Gastrocnemius medialis (tissue), 4 donors: ENCODE data around the gene PRDM16. TPM values are rescaled to one million over a fixed set of nuclear protein-coding genes. Genes with fewer than 3 reads are reported as not detected.

Experiments
- ATAC-seq, 2 donors: fragments of 150-250 bp; one replicate each; pipeline ENCODE4 v1.9.1; 2016
- DNase-seq, 2 donors: peaks; one replicate each; pipeline ENCODE4 v3.0.0-alpha.2; 2019
- H3K27ac ChIP-seq, 4 donors: fragments of 200-600 bp; sonication (generic); 1 replicate in 1 of 4; 2 replicates in 3 of 4; pipeline ENCODE4 v1.5.1; 2016 to 2018; ENCODE audit warnings: mild to moderate bottlenecking in 2 of 4, moderate library complexity in 1 of 4
- H3K27me3 ChIP-seq, 3 donors: fragments of 200-600 bp; sonication (generic) in 2 of 3; 1 replicate in 1 of 3; 2 replicates in 2 of 3; pipeline versions ENCODE4 v1.5.1 to v1.6.0; 2016 to 2019; ENCODE audit warnings: mild to moderate bottlenecking in 1 of 3, moderate library complexity in 1 of 3
- H3K36me3 ChIP-seq, 2 donors: fragments of 200-600 bp; sonication (generic) in 1 of 2; one replicate each; pipeline ENCODE4 v1.5.1; 2017 to 2018
- H3K4me1 ChIP-seq, 2 donors: fragments of 200-600 bp; sonication (generic) in 1 of 2; one replicate each; pipeline ENCODE4 v1.5.1; 2016 to 2017; ENCODE audit warnings: mild to moderate bottlenecking in 2 of 2
- H3K4me3 ChIP-seq, 4 donors: fragments of 200-600 bp; sonication (generic) in 3 of 4; 1 replicate in 1 of 4; 2 replicates in 3 of 4; pipeline ENCODE4 v1.5.1; 2016 to 2019; ENCODE audit warnings: mild to moderate bottlenecking in 2 of 4
- H3K9me3 ChIP-seq, 3 donors: fragments of 200-600 bp; sonication (generic) in 2 of 3; 1 replicate in 1 of 3; 2 replicates in 2 of 3; pipeline ENCODE4 v1.5.1; 2016 to 2019
- CTCF ChIP-seq, 5 experiments: fragments of 450-650 bp in 3 of 5; fragments of 200-600 bp in 2 of 5; sonication (generic) in 2 of 5; IDR thresholded peaks in 4 of 5; conservative IDR thresholded peaks in 1 of 5; 1 replicate in 4 of 5; 2 replicates in 1 of 5; pipeline ENCODE4 v1.5.1; 2016 to 2019; ENCODE audit warnings: antibody characterized with exemption in 5 of 5, mild to moderate bottlenecking in 3 of 5, moderate library complexity in 3 of 5
- POLR2A ChIP-seq, 2 donors: fragments of 450-650 bp; IDR thresholded peaks; one replicate each; pipeline ENCODE4 v1.6.1; 2017; ENCODE audit warnings: antibody characterized with exemption in 2 of 2, mild to moderate bottlenecking in 2 of 2, moderate library complexity in 2 of 2
- in situ Hi-C, 4 donors: fragments of 200-750 bp; cut with MboI; loops; one replicate each; pipeline versions ENCODE4 v1.15.0 to v1.8.0; 2017; ENCODE audit warnings: low sequenced_read_pairs in 4 of 4
- intact Hi-C: fragments of 100-400 bp; cut with DNase I; formaldehyde crosslinking; loops from one replicate; pipeline ENCODE4 v1.15.1; 2023; ENCODE audit warnings: low total_unique reads
- total RNA-seq, 4 donors: library from RNA; depleted of rRNA; stranded (reverse); fragments of >200 nt; gene quantifications; one replicate each; pipeline versions ENCODE4 v1.1.0 to v1.2.3, GENCODE V29; 2016

Gene PRDM16
- total RNA-seq, 4 donors from 2014 or later, result 0.03 to 0.19 (median 0.17) TPM

GRCh38 chr1:3465091-3465934, 396.3 kb downstream of the PRDM16 start:
- no peak for DNase-seq
- in situ Hi-C loops, result no loop called here

GRCh38 chr1:3465935-3466321, 396.9 kb downstream of the PRDM16 start:
- H3K27me3 ChIP-seq, result no peaks in the 10 kb centered on the region
- in situ Hi-C loops, result no loop called here

More at GRCh38 chr1:3465091-3465934, 396.3 kb downstream of the PRDM16 start:
- no peak overlapping the region for H3K27ac ChIP-seq
- TF ChIP-seq POLR2A (IDR thresholded peaks at IDR 0.05) (no peak), CTCF (IDR thresholded peaks at IDR 0.05 in 4 of 5, conservative IDR thresholded peaks at IDR 0.05 in 1 of 5) (no peak)
- no peaks in the 10 kb centered on the region for H3K9me3 ChIP-seq
- no peak overlapping the region for H3K4me3 ChIP-seq
- ATAC-seq, result no peak
- H3K4me1 ChIP-seq, result peaks cover 4 to 5% of the 10 kb centered on the region in 2 donors
- H3K36me3 ChIP-seq, result no peaks in the 10 kb centered on the region
- H3K27me3 ChIP-seq, result no peaks in the 10 kb centered on the region
- intact Hi-C loops, result no loop called here

GRCh38 chr1:3466366-3467075, 397.5 kb downstream of the PRDM16 start:
- ATAC-seq (no peak), DNase-seq (no peak)
- H3K36me3 ChIP-seq, result no peaks in the 10 kb centered on the region
- in situ Hi-C loops, result no loop called here
- TF ChIP-seq POLR2A (IDR thresholded peaks at IDR 0.05) (no peak), CTCF (IDR thresholded peaks at IDR 0.05 in 4 of 5, conservative IDR thresholded peaks at IDR 0.05 in 1 of 5) (no peak)
- no peaks in the 10 kb centered on the region for H3K27me3 ChIP-seq
- no peak overlapping the region for H3K27ac ChIP-seq
- H3K4me1 ChIP-seq, result no peaks in the 10 kb centered on the region
- no peak overlapping the region for H3K4me3 ChIP-seq
- H3K9me3 ChIP-seq, result no peaks in the 10 kb centered on the region
- intact Hi-C loops, result no loop called here

More at GRCh38 chr1:3465935-3466321, 396.9 kb downstream of the PRDM16 start:
- H3K36me3 ChIP-seq, result no peaks in the 10 kb centered on the region
- ATAC-seq (no peak), DNase-seq (no peak)
- intact Hi-C loops, result no loop called here
- H3K9me3 ChIP-seq, result no peaks in the 10 kb centered on the region
- H3K4me3 ChIP-seq, result no peak overlapping the region
- no peak overlapping the region for H3K27ac ChIP-seq
- no peaks in the 10 kb centered on the region for H3K4me1 ChIP-seq
- TF ChIP-seq CTCF (IDR thresholded peaks at IDR 0.05 in 4 of 5, conservative IDR thresholded peaks at IDR 0.05 in 1 of 5) (no peak), POLR2A (IDR thresholded peaks at IDR 0.05) (no peak)

- no peak overlapping the region for H3K4me3 ChIP-seq
- H3K9me3 ChIP-seq, result no peaks in the 10 kb centered on the region
- ATAC-seq (no peak), DNase-seq (no peak)
- H3K27me3 ChIP-seq, result no peaks in the 10 kb centered on the region
- intact Hi-C loops (no loop called here), in situ Hi-C loops (no loop called here)
- H3K27ac ChIP-seq, result no peak overlapping the region
- H3K36me3 ChIP-seq, result no peaks in the 10 kb centered on the region
- TF ChIP-seq POLR2A (IDR thresholded peaks at IDR 0.05), result no peak
- TF ChIP-seq CTCF (IDR thresholded peaks at IDR 0.05 in 4 of 5, conservative IDR thresholded peaks at IDR 0.05 in 1 of 5), result no peak
- H3K4me1 ChIP-seq, result no peaks in the 10 kb centered on the region
Observed at GRCh38 chr1:3467096-3468036, 398.4 kb downstream of the PRDM16 start.
